Gastrocnemius medialis (tissue), 4 donors: Measurements from ENCODE around the gene SLC25A52. TPM values are rescaled to one million over a fixed set of nuclear protein-coding genes. Genes with fewer than 3 reads are reported as not detected.
"Not testable (repeated sequence)": the region's sequence is repeated elsewhere in the genome, so short reads cannot be mapped to it uniquely, and the experiment has no call there.

ENCODE experiments used
- ATAC-seq, 2 donors: fragments of 150-250 bp; one replicate each; pipeline ENCODE4 v1.9.1; 2016
- DNase-seq, 2 donors: peaks; one replicate each; pipeline ENCODE4 v3.0.0-alpha.2; 2019
- H3K27ac ChIP-seq, 4 donors: fragments of 200-600 bp; sonication (generic); 1 replicate in 1 of 4; 2 replicates in 3 of 4; pipeline ENCODE4 v1.5.1; 2016 to 2018; ENCODE audit warnings: mild to moderate bottlenecking in 2 of 4, moderate library complexity in 1 of 4
- H3K27me3 ChIP-seq, 3 donors: fragments of 200-600 bp; sonication (generic) in 2 of 3; 1 replicate in 1 of 3; 2 replicates in 2 of 3; pipeline versions ENCODE4 v1.5.1 to v1.6.0; 2016 to 2019; ENCODE audit warnings: mild to moderate bottlenecking in 1 of 3, moderate library complexity in 1 of 3
- H3K36me3 ChIP-seq, 2 donors: fragments of 200-600 bp; sonication (generic) in 1 of 2; one replicate each; pipeline ENCODE4 v1.5.1; 2017 to 2018
- H3K4me1 ChIP-seq, 2 donors: fragments of 200-600 bp; sonication (generic) in 1 of 2; one replicate each; pipeline ENCODE4 v1.5.1; 2016 to 2017; ENCODE audit warnings: mild to moderate bottlenecking in 2 of 2
- H3K4me3 ChIP-seq, 4 donors: fragments of 200-600 bp; sonication (generic) in 3 of 4; 1 replicate in 1 of 4; 2 replicates in 3 of 4; pipeline ENCODE4 v1.5.1; 2016 to 2019; ENCODE audit warnings: mild to moderate bottlenecking in 2 of 4
- H3K9me3 ChIP-seq, 3 donors: fragments of 200-600 bp; sonication (generic) in 2 of 3; 1 replicate in 1 of 3; 2 replicates in 2 of 3; pipeline ENCODE4 v1.5.1; 2016 to 2019
- POLR2A ChIP-seq, 2 donors: fragments of 450-650 bp; IDR thresholded peaks; one replicate each; pipeline ENCODE4 v1.6.1; 2017; ENCODE audit warnings: antibody characterized with exemption in 2 of 2, mild to moderate bottlenecking in 2 of 2, moderate library complexity in 2 of 2
- in situ Hi-C, 4 donors: fragments of 200-750 bp; cut with MboI; loops; one replicate each; pipeline versions ENCODE4 v1.15.0 to v1.8.0; 2017; ENCODE audit warnings: low sequenced_read_pairs in 4 of 4
- intact Hi-C: fragments of 100-400 bp; cut with DNase I; formaldehyde crosslinking; loops from one replicate; pipeline ENCODE4 v1.15.1; 2023; ENCODE audit warnings: low total_unique reads
- total RNA-seq, 4 donors: library from RNA; depleted of rRNA; stranded (reverse); fragments of >200 nt; gene quantifications; one replicate each; pipeline versions ENCODE4 v1.1.0 to v1.2.3, GENCODE V29; 2016
- TF ChIP-seq, protein P1 (sequence below), 5 experiments: fragments of 450-650 bp in 3 of 5; fragments of 200-600 bp in 2 of 5; sonication (generic) in 2 of 5; IDR thresholded peaks in 4 of 5; conservative IDR thresholded peaks in 1 of 5; 1 replicate in 4 of 5; 2 replicates in 1 of 5; pipeline ENCODE4 v1.5.1; 2016 to 2019; ENCODE audit warnings: antibody characterized with exemption in 5 of 5, mild to moderate bottlenecking in 3 of 5, moderate library complexity in 3 of 5

Gene SLC25A52, protein sequence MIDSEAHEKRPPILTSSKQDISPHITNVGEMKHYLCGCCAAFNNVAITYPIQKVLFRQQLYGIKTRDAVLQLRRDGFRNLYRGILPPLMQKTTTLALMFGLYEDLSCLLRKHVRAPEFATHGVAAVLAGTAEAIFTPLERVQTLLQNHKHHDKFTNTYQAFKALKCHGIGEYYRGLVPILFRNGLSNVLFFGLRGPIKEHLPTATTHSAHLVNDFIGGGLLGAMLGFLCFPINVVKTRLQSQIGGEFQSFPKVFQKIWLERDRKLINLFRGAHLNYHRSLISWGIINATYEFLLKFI
- total RNA-seq, result not detected

DNA sequence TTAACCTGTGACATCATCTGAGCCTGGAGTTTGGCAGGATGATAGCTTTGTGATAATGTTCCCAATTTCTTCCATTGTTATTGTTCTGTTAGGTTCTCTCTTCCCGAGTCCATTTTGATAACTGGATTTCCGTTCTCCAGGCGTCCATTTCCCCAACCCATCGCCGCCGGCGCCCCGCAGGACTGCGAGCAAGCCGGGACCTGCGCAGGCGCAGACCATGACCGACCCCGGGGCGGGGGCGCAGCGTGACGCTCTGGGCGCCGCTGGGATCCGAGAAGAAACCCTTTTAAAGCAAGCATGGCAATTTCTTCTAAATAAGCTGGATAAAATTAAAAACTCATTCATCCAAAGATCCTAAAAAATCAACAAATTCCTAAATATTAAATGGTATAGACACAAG is at the start of gene SLC25A52:
Gene SLC25A52 (minus strand): TSS at position 186 of the 400 bp plus-strand sequence. CDS start 219 bp downstream, outside the sequence.
- H3K27me3 ChIP-seq, result no peaks in the 10 kb centered on the region
- no peak for TF ChIP-seq POLR2A (IDR thresholded peaks at IDR 0.05)
- TF ChIP-seq, protein P1, sequence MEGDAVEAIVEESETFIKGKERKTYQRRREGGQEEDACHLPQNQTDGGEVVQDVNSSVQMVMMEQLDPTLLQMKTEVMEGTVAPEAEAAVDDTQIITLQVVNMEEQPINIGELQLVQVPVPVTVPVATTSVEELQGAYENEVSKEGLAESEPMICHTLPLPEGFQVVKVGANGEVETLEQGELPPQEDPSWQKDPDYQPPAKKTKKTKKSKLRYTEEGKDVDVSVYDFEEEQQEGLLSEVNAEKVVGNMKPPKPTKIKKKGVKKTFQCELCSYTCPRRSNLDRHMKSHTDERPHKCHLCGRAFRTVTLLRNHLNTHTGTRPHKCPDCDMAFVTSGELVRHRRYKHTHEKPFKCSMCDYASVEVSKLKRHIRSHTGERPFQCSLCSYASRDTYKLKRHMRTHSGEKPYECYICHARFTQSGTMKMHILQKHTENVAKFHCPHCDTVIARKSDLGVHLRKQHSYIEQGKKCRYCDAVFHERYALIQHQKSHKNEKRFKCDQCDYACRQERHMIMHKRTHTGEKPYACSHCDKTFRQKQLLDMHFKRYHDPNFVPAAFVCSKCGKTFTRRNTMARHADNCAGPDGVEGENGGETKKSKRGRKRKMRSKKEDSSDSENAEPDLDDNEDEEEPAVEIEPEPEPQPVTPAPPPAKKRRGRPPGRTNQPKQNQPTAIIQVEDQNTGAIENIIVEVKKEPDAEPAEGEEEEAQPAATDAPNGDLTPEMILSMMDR (IDR thresholded peaks at IDR 0.05 in 4 of 5, conservative IDR thresholded peaks at IDR 0.05 in 1 of 5), result no peak
- intact Hi-C loops (no loop called here), in situ Hi-C loops (no loop called here)
- no peak within 1 kb of the TSS for H3K4me3 ChIP-seq
- H3K27ac ChIP-seq, result no peak within 1 kb of the TSS
- ATAC-seq (no peak), DNase-seq (no peak)
- H3K9me3 ChIP-seq, result no peaks in the 10 kb centered on the region
- no peaks in the 10 kb centered on the region for H3K4me1 ChIP-seq
- H3K36me3 ChIP-seq, result no peaks in the 10 kb centered on the region

DNA sequence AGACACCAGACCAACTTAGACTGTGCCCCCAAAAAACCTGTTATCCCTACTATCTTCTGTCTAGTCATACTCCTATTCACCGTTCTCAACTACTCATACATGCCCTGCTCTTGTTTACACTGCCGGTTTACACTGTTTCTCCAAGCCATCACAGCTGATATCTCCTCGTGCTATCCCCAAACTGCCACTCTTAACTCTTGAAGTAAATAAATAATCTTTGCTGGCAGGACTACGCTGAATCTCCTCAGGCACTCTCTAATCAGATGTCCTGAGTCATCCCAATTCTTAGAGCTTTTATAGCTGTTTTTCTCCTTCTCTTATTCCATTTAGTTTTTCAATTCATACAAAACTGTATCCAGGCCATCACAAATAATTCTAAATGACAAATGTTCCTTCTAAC is 48.4 kb upstream of the SLC25A52 start:
- ATAC-seq, DNase-seq, H3K9me3 ChIP-seq, H3K27me3 ChIP-seq, intact Hi-C loops, H3K36me3 ChIP-seq, H3K4me3 ChIP-seq, H3K4me1 ChIP-seq, H3K27ac ChIP-seq: not testable (repeated sequence)
- in situ Hi-C loops, result loop anchor here in 2 of 4 donors (25.0 kb wide), 1 partner anchor 247 kb away; no protein-coding TSS in a partner anchor

DNA sequence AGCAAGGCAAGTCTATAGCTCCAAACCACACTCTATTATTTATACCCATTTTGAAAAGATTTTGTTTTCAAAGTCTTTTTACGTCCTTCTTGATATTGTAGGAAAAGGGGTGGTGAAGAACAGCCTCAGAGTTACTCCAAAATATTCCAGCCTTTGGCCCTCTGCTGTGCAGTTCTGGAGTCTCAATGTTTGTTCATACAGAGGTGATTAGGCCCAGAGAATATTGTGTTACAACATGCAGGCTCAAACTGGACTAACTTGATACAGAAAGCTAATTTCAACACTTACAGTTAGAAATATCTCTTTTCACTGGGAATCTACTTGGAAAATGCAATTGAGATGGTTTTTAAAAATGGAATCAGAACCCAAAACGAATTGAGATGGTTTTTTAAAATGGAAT is 40.4 kb upstream of the SLC25A52 start:
- intact Hi-C loops (no loop called here), in situ Hi-C loops (loop anchor here in 2 of 4 donors (25.0 kb wide), 1 partner anchor 239 kb away; no protein-coding TSS in a partner anchor)
- Histone ChIP-seq H3K4me3 (no peak overlapping the region), H3K27ac (no peak overlapping the region), H3K27me3 (no peaks in the 10 kb centered on the region), H3K4me1 (no peaks in the 10 kb centered on the region), H3K9me3 (no peaks in the 10 kb centered on the region), H3K36me3 (no peaks in the 10 kb centered on the region)
- TF ChIP-seq, protein P1 (IDR thresholded peaks at IDR 0.05 in 4 of 5, conservative IDR thresholded peaks at IDR 0.05 in 1 of 5), result no peak
- TF ChIP-seq POLR2A (IDR thresholded peaks at IDR 0.05), result no peak
- ATAC-seq, result no peak
- DNase-seq, result no peak

DNA sequence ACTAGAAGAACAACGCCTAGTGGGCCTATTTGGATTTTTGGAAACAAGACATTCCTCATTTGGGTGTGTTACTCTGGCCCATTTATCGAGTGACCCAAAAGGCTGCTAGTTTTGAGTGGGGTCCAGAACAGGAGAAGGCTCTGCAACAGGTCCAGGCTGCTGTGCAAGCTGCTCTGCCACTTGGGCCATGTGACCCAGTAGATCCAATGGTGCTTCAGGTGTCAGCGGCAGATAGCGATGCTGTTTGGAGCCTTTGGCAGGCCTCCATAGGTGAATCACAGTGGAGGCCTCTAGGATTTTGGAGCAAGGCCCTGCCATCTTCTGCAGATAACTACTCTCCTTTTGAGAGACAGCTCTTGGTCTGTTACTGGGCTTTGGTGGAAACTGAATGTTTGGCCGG is 38.6 kb upstream of the SLC25A52 start:
- H3K9me3 ChIP-seq, H3K36me3 ChIP-seq, ATAC-seq, H3K4me1 ChIP-seq, H3K27me3 ChIP-seq, intact Hi-C loops, in situ Hi-C loops, H3K27ac ChIP-seq, H3K4me3 ChIP-seq, DNase-seq: not testable (repeated sequence)

DNA sequence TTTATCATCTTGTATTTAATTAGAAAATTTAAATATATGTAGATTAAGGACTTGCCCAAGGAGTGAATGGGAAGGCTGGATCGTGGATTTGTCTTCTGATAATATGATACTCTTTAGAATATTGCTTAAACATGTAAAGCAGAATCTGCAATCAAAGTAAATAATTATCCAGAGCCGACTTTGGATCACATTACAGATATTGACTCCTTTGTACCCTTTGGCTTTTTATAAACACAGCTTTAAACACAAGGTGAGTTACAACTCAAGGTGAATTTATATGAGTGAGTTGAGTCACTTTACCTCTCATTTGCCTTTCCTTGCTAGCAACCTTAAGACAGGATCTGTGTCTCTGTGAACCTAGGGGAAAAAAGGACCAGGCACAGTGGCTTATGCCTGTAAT is 37.7 kb upstream of the SLC25A52 start:
- intact Hi-C loops (no loop called here), in situ Hi-C loops (no loop called here)
- no peaks in the 10 kb centered on the region for H3K4me1 ChIP-seq
- no peaks in the 10 kb centered on the region for H3K27me3 ChIP-seq
- DNase-seq (no peak), ATAC-seq (no peak)
- H3K36me3 ChIP-seq, result no peaks in the 10 kb centered on the region
- no peak for TF ChIP-seq POLR2A (IDR thresholded peaks at IDR 0.05)
- TF ChIP-seq, protein P1 (IDR thresholded peaks at IDR 0.05 in 4 of 5, conservative IDR thresholded peaks at IDR 0.05 in 1 of 5), result no peak
- no peaks in the 10 kb centered on the region for H3K9me3 ChIP-seq
- H3K27ac ChIP-seq, result no peak overlapping the region
- H3K4me3 ChIP-seq, result no peak overlapping the region

DNA sequence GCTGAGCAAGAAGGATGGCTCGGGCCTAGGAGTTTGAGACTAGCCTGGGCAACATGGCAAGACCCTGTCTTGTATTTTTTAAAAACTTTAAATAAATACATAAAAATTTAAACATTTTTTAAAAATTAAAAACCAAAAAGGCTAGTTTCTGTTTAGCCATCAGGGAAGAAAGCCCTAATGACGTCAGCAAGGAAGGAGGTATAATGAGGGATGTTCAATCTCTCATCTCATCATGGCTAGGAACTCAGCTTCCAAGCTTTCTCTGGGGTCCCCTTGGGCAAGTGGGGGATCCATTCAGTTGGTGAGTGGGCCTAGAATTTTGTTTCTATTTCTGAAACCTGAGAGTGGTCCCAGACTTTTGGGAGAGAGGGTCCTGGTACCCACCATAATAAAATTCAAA is 35.1 kb upstream of the SLC25A52 start:
- intact Hi-C loops, result no loop called here
- ATAC-seq, result no peak

More for the DNA sequence above, 35.1 kb upstream of the SLC25A52 start:
- H3K27me3 ChIP-seq, result no peaks in the 10 kb centered on the region
- no peaks in the 10 kb centered on the region for H3K9me3 ChIP-seq
- no peaks in the 10 kb centered on the region for H3K36me3 ChIP-seq
- TF ChIP-seq, protein P1 (IDR thresholded peaks at IDR 0.05 in 4 of 5, conservative IDR thresholded peaks at IDR 0.05 in 1 of 5), result no peak
- no peak for TF ChIP-seq POLR2A (IDR thresholded peaks at IDR 0.05)
- no peaks in the 10 kb centered on the region for H3K4me1 ChIP-seq
- H3K4me3 ChIP-seq, result no peak overlapping the region
- H3K27ac ChIP-seq, result no peak overlapping the region
- in situ Hi-C loops, result no loop called here
- no peak for DNase-seq
